Testis (tissue), 2 donors: Measurements from ENCODE around the gene BORA.

Experiments used
- POLR2A ChIP-seq: fragments of 450-650 bp; IDR thresholded peaks from one replicate; pipeline ENCODE4 v1.6.1; 2017; ENCODE audit warnings: antibody characterized with exemption, mild to moderate bottlenecking, moderate library complexity
- TF ChIP-seq, protein P1 (sequence below), 3 experiments: fragments of 450-650 bp in 2 of 3; fragments of 200-600 bp in 1 of 3; sonication (generic) in 1 of 3; IDR thresholded peaks; one replicate each; pipeline ENCODE4 v1.5.1; 2016 to 2019; ENCODE audit warnings: antibody characterized with exemption in 3 of 3, mild to moderate bottlenecking in 2 of 3, moderate library complexity in 1 of 3

DNA sequence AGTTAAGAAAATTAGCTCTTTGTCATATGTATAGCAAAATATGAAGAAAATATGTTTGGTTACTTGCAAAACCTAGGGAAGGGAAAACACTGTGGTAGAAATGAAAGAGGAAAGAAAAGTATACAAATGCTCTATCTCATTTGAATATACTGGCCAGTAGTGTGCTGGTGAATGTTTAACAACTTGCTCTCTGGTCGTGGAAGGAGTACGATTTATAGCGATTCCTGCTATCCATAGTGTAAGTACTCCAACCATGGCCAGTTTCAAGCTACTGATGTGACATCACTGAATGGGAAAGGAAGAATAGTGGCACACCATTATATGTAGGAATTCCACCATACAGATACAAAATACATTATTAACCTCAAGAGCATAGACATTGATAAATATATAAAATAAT, 9.3 kb downstream of the BORA start:
- TF ChIP-seq, protein P1, sequence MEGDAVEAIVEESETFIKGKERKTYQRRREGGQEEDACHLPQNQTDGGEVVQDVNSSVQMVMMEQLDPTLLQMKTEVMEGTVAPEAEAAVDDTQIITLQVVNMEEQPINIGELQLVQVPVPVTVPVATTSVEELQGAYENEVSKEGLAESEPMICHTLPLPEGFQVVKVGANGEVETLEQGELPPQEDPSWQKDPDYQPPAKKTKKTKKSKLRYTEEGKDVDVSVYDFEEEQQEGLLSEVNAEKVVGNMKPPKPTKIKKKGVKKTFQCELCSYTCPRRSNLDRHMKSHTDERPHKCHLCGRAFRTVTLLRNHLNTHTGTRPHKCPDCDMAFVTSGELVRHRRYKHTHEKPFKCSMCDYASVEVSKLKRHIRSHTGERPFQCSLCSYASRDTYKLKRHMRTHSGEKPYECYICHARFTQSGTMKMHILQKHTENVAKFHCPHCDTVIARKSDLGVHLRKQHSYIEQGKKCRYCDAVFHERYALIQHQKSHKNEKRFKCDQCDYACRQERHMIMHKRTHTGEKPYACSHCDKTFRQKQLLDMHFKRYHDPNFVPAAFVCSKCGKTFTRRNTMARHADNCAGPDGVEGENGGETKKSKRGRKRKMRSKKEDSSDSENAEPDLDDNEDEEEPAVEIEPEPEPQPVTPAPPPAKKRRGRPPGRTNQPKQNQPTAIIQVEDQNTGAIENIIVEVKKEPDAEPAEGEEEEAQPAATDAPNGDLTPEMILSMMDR (IDR thresholded peaks at IDR 0.05) = no peak
- TF ChIP-seq POLR2A = no peak
